NCI-H510A treated with DMSO at 0.1 percent for 48 hours (cell line): ENCODE data around the gene FIBIN.

ENCODE experiments used
- DNase-seq: peaks from one replicate; lab custom pipeline; 2025; lab: John Stamatoyannopoulos, UW

FIBIN gene

DNA sequence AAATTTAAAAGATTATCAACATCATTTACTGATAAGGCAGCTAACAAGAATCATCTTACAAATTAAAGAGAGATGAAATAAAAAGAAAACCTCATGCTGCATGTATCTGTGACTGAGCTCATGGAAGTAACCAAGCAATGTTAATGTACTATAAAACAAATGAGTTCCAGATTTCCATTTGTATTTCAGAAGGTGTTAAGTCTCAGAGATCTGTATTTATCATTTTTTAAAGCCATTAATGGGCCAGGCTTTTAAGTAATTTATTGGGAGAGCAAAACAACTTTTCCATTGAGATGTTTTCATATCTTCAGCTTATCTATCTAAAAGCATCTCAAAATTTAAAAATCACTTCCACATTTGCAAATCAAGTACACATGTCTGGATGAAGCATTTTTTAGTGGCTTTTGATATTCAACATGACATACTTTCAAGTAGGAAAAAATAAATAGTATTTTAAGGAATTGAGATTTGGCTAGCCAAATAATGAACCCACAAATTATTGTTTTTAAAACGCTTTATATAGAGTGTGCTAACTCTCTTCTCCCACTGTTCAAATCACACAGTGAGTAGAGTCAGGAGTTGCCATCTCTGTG, 28.8 kb downstream of the FIBIN start:
- no peak for DNase-seq

DNA sequence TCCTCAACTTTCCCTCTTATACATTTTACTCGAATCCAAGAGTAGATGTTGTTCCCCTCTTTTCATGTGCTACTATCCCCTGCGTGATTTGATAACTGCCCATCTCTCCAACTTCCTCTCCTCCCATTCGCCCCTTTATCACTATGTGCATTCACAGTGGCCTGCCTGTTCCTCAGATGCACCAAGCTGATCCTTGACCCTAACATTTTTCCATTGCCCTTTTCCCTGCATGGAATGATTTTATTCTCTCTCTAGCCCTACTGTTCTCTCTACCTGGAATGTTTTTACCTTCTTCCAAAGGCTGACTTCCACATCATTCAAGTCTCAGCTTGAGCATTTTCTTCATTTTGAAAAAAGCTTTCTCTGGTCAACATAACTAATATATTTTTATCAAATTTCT, 31.0 kb downstream of the FIBIN start:
- DNase-seq = no peak

DNA sequence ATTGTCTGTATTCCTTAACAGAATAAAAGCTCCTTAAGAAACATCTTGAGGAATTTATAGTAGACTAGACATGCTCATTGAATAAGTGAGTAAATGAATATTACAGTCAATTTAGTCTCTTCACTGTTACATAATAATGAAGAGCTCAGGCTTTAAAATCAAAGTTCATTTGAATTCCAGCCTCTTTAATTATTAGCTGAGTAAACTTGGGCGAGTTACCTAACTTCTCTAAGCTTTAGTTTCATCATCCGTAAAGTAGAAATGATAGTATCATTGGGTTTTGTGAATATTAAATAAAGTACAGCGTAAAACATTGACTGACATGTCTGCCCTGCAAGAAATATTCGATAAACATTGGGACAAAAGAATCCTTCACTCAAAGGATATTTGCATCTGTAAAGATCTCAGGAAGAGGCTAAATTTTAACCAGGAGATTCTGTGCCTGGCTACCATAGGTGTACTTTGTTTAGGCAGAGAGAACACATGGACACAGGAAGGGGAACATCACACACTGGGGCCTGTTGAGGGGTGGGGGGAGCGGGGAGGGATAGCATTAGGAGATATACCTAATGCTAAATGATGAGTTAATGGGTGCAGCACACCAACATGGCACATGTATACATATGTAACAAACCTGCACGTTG, 31.5 kb downstream of the FIBIN start:
- DNase-seq = no peak

DNA sequence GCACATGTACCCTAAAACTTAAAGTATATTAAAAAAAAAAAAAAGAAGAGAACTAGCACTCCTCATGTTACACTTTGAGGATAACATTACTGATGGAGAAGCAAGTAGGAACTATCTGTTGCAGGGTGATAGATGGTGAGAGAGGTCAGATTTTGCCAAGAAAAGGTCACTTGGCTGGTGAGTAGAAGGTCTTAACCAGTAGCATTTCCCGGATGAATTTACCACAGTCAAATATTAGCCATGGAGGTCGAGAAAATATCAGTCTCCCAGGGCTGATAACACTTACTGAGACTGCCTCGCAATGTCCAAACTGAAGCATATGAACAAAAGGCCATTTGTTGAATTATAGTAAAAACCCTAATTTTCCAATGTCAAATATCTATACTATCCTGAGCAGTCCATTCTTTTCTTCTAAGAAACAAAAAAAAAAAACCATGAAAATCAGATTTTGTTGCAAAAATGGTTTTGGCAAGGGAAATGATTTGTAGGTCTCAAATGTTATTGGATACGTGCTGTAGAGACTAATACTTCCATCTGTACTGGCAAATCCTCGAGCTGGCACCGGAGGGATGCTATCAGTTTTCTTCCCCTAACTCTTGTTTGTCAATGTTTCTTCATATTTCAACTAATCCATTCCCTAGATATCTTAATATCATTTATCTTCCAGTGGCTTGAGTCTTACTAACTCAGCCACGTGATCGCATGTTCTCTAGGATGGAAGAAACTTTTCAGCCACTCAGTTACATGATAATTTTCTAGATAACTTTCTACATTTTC, 32.2 kb downstream of the FIBIN start:
- DNase-seq = no peak

DNA sequence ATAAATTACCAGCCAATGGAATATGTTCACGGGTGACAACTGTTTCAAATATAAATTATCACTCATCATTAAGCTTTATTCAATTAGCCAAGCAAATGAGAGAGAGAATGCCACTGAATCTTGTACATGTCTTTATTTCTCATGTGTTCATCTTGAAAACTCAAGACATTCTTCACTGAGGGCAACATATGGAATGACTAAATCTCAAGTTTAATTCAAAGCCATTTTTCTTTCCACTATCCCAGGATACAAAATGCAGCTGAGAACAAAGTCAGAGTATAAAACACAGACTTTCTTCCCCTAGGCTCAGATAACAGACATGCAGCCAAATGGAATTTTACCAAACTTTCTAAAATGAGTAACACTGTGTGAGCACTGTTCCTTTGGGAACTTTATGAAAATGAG, 34.7 kb downstream of the FIBIN start:
- DNase-seq = no peak

DNA sequence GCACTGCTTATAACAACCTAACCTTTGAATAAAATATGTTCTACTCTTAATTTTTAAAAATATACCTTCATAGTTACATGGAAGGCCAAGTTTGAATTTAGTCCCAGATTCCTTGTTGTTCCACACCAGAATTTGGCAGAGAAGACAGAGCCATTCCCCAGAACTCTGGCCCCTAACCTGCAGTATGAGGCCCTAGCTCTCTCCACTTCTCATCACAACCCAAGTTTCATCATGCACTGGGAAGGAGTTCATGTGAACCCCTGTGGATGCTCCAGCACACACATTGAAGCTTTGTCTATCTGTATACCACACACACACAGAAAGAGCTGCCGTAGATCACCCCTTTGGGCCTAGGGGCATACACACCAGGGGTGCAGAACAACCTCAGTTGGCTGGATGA, 36.1 kb downstream of the FIBIN start:
- no peak for DNase-seq

DNA sequence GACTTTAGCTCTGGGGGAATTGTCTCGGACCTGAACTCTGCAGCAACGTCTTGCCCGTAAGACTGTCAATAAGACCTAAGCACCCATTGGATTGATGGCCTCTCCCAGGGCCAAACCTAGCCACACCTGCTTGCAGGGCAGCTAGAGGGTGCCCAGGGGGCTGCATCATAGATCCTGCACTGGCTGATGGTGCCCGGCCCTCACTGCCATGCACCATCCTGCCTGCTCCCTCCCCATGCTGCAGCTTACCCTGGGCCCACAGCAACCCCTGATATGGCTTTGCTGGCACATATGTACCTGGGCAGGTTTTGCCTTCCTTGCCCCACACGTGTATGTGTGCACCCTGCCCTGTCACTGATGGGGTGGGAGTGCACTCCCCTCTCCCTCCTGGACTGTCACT, 37.8 kb downstream of the FIBIN start:
- DNase-seq = no peak

DNA sequence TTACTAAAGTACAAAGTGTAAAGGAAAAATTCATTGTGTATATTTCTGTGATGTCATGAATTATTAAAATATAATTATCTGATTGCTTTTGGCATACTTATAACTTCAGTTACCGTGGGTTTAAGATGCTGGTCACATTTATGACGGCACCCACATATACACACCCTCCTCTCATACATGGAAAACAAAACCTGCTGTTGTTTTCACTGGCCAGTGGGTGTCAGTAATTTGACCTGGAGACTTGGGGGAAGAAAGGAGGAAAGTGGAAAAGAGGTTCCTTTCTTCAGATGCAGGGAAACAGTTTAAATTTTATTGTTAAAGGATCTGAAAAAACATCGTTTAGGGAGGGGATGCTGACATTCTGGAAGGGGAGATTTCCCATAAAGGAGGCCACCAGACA, 46.0 kb downstream of the FIBIN start:
- DNase-seq = no peak

DNA sequence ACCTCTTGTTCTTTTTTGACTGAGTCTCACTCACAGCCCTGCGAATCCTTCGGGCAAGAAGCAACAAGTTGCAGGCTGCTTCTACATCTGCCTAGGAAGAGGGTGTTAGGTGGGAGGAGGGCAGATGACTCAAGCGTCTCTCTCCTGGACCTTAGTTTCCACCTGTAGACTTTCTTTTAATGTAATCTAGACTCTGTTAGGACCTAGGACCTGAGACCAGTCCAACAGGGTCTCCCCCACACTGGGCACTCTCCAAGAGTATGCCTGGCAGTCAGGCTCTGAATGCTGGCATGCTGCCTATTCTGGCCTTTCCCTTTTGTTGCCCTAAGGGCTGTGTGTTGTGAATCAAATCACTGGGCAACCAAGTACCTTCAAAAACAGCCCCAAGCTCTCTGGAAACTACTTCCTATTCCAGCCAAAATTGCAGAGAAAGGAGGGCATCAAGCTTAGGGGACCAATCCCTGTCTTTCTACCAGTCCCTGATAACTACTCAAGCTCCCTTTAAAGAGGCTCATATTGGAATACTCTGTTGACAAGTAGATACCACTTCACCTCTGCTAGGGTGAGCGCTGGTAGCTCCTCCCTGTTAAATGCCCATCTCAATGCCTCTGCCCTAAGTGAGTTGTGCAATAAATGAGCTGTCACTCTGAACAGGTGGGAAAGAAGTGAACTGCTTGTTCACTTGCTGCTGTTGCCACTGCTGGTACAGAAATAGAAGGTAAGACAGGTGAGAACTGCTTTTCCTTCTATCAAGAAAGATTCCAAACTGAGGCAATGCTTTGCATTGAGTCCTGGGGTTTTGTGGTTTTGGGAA, 46.6 kb downstream of the FIBIN start, which contains the start of gene BBOX1:
BBOX1 (plus strand) TSS at position 514 of the 814 bp plus-strand sequence. CDS start 14,616 bp downstream, outside the sequence.
- DNase-seq = peak; percentile 85

DNA sequence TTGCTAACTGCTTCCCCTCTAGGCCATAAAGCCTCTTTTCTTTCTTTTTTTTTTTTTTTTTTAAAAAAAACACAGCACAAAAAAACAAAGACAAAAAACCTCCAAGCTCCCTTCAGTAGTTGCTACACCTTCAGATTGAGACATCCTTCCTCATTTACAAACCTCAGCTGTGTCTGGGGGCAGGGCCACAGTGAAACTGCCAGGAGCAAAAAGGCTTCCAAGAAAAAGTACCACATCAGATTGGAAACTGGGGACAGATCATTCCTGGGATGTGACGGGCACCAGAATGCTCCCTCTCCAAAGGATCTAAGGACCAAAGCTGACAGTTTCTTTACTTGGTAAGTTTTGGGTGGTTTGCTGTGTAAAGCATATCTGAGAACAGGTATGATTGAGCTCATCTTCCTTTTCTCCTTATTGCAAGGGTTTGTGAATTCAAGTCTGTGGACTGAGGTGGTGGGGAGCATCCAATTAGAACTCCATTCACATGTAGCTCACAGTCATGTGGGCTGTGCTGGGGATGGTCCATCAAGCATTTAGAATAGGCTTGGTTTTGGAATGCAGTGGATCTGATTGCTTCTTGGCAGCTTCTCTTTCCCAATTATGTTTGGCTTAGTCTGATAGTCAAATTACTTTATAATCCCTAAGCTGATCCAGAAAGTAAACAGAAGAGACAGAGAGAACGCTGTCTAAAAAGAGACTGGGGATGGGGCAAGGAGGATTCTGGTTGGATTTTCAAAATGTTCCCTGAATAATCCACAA, 47.4 kb downstream of the FIBIN start:
- DNase-seq = no peak
